Fibroblast of lung (primary cell): ENCODE data around the gene AK4.

Experiments
- CTCF ChIP-seq, 2 donors: IDR thresholded peaks in 1 of 2; conservative IDR thresholded peaks in 1 of 2; 1 replicate in 1 of 2; 2 replicates in 1 of 2; pipeline ENCODE4 v1.5.1; 2011 to 2012; ENCODE audit warnings: low read length in 2 of 2, control low read depth in 1 of 2, inconsistent platforms in 1 of 2, low read depth in 1 of 2, mild to moderate bottlenecking in 1 of 2
- EZH2 ChIP-seq: IDR thresholded peaks from 2 replicates; pipeline ENCODE4 v1.5.1; 2012; ENCODE audit warnings: low read length, control low read depth, mild to moderate bottlenecking; ENCODE audit errors: missing control alignments

- no peak for TF ChIP-seq CTCF (conservative IDR thresholded peaks at IDR 0.05 in 1 of 2, IDR thresholded peaks at IDR 0.05 in 1 of 2; ENCODE audit: low read depth in 1 of 2, low read length in 2 of 2)
- no peak for TF ChIP-seq EZH2
Measured at GRCh38 chr1:65264197-65264929, 116.4 kb downstream of the AK4 start.
